22Rv1 (cell line): ENCODE measurements around the gene ADGRD1.

Experiments used
- ZFX ChIP-seq: fragments of 450-650 bp; IDR thresholded peaks from 2 replicates; pipeline ENCODE4 v1.6.1; 2017; ENCODE audit warnings: antibody characterized with exemption, borderline replicate concordance
- TF ChIP-seq, protein P1 (sequence below): fragments of 450-650 bp; IDR thresholded peaks from 2 replicates; pipeline ENCODE4 v1.5.1; 2017; ENCODE audit warnings: mild to moderate bottlenecking

DNA sequence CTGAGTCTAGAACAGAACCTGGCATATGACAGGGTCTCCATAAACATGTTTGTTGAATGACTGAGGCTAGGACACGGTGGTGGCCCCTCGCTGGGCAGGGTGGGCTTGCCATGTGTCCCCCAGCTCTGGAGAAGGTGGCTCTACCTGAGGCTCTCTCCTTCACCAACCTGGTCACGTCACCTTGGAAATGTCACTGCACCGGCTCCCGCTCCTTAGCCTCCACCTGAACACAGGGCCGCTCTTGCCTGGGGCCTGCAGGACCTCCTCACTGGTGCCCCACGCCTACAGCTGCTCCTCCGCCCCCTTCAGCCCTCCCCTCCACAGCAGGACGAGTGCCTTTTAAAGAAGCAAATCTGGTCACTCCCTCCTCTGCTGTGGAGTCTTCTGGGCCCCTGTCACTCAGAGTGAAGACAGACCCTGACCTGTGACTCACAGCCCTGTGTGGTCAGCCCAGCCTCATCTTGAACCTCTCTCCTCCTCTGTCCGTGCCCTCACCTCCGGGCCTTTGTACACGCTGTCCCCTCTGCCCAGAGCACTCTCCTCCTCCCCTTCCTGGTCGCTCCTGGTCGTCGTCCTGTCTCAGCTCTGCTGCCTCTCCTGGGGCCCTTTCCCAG, 81.0 kb downstream of the ADGRD1 start:
- TF ChIP-seq, protein P1, sequence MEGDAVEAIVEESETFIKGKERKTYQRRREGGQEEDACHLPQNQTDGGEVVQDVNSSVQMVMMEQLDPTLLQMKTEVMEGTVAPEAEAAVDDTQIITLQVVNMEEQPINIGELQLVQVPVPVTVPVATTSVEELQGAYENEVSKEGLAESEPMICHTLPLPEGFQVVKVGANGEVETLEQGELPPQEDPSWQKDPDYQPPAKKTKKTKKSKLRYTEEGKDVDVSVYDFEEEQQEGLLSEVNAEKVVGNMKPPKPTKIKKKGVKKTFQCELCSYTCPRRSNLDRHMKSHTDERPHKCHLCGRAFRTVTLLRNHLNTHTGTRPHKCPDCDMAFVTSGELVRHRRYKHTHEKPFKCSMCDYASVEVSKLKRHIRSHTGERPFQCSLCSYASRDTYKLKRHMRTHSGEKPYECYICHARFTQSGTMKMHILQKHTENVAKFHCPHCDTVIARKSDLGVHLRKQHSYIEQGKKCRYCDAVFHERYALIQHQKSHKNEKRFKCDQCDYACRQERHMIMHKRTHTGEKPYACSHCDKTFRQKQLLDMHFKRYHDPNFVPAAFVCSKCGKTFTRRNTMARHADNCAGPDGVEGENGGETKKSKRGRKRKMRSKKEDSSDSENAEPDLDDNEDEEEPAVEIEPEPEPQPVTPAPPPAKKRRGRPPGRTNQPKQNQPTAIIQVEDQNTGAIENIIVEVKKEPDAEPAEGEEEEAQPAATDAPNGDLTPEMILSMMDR, result no peak
- no peak for TF ChIP-seq ZFX
